Skin of body (tissue), 2 donors: ENCODE measurements around the gene IFNL2. TPM values are rescaled to one million over a fixed set of nuclear protein-coding genes. Genes with fewer than 3 reads are reported as not detected.
"Not testable (repeated sequence)": the region's sequence is repeated elsewhere in the genome, so short reads cannot be mapped to it uniquely, and the experiment has no call there.

ENCODE experiments used
- DNase-seq: peaks from one replicate; lab custom pipeline; 2025; lab: John Stamatoyannopoulos, UW
- total RNA-seq: library from RNA; depleted of rRNA; stranded (reverse); fragments of >200 nt; gene quantifications from one replicate; pipeline ENCODE4 v1.2.3, GENCODE V29; 2014

IFNL2 gene
- total RNA-seq, 1 donor from 2014 or later: not detected

- DNase-seq: no peak
These were observed 28.0 kb downstream of the IFNL2 start, which contains the start of gene IFNL1 for GRCh38 chr19:39296055-39296645. IFNL1 (plus strand) TSS chr19:39296407; CDS start chr19:39296422, 15 bp downstream.

GRCh38 chr19:39296906-39297305 lies 28.7 kb downstream of the IFNL2 start:
- DNase-seq: no peak

- DNase-seq: no peak
These were observed 29.9 kb downstream of the IFNL2 start for GRCh38 chr19:39297931-39298634.

- DNase-seq: no peak
These were observed 31.2 kb downstream of the IFNL2 start for GRCh38 chr19:39299404-39299803.

- DNase-seq: no peak
These were observed 31.6 kb downstream of the IFNL2 start for GRCh38 chr19:39299832-39300231.

GRCh38 chr19:39301021-39301420 lies 32.8 kb downstream of the IFNL2 start:
- no peak for DNase-seq

- DNase-seq: no peak
These were observed 33.4 kb downstream of the IFNL2 start for GRCh38 chr19:39301562-39301961.

GRCh38 chr19:39303373-39304184 lies 35.4 kb downstream of the IFNL2 start:
- DNase-seq: no peak

- DNase-seq: no peak
These were observed 36.0 kb downstream of the IFNL2 start for GRCh38 chr19:39304185-39304513.

GRCh38 chr19:39304701-39305571 lies 36.7 kb downstream of the IFNL2 start:
- DNase-seq: no peak

GRCh38 chr19:39306075-39306474 lies 37.9 kb downstream of the IFNL2 start:
- DNase-seq: no peak

GRCh38 chr19:39307046-39307821 lies 39.0 kb downstream of the IFNL2 start:
- no peak for DNase-seq

- DNase-seq: no peak
These were observed 39.8 kb downstream of the IFNL2 start for GRCh38 chr19:39307822-39308530.

- no peak for DNase-seq
These were observed 40.5 kb downstream of the IFNL2 start for GRCh38 chr19:39308531-39309304.

- not testable (repeated sequence) for DNase-seq
These were observed 41.1 kb downstream of the IFNL2 start for GRCh38 chr19:39309305-39309670.

- DNase-seq: no peak
These were observed 42.5 kb downstream of the IFNL2 start for GRCh38 chr19:39310558-39311311.

GRCh38 chr19:39314016-39314728 lies 46.0 kb downstream of the IFNL2 start:
- DNase-seq: no peak

GRCh38 chr19:39315933-39316332 lies 47.7 kb downstream of the IFNL2 start:
- DNase-seq: no peak
